Stomach (tissue), 4 donors: ENCODE measurements around the gene PALM3.

Experiments used
- CTCF ChIP-seq, 7 experiments: fragments of 450-650 bp in 4 of 7; fragments of 200-600 bp in 3 of 7; sonication (generic) in 3 of 7; IDR thresholded peaks; one replicate each; pipeline ENCODE4 v1.5.1; 2016 to 2019; ENCODE audit warnings: antibody characterized with exemption in 7 of 7, control low read depth in 2 of 7, mild to moderate bottlenecking in 1 of 7
- POLR2AphosphoS5 ChIP-seq, 3 donors: sonication (generic); formaldehyde crosslinking; IDR thresholded peaks; one replicate each; pipeline ENCODE4 v1.6.1; 2016; ENCODE audit warnings: antibody characterized with exemption in 3 of 3

GRCh38 chr19:14061081-14061749 is 661 bp downstream of the PALM3 start:
- TF ChIP-seq POLR2AphosphoS5 (IDR thresholded peaks at IDR 0.05) (peak in 1 of 3 donors; percentile 24), CTCF (IDR thresholded peaks at IDR 0.05) (no peak)
